COLO829 (cell line): ENCODE measurements around the gene PRDM8.

Experiments
- DNase-seq: peaks from one replicate; pipeline ENCODE4 v3.0.0; 2012; ENCODE audit warnings: low spot score

Gene PRDM8

GRCh38 chr4:80183250-80184052 is 13.9 kb upstream of the PRDM8 start:
- no peak for DNase-seq

GRCh38 chr4:80184053-80184824 is 13.1 kb upstream of the PRDM8 start:
- DNase-seq: peak; percentile 73

DNA sequence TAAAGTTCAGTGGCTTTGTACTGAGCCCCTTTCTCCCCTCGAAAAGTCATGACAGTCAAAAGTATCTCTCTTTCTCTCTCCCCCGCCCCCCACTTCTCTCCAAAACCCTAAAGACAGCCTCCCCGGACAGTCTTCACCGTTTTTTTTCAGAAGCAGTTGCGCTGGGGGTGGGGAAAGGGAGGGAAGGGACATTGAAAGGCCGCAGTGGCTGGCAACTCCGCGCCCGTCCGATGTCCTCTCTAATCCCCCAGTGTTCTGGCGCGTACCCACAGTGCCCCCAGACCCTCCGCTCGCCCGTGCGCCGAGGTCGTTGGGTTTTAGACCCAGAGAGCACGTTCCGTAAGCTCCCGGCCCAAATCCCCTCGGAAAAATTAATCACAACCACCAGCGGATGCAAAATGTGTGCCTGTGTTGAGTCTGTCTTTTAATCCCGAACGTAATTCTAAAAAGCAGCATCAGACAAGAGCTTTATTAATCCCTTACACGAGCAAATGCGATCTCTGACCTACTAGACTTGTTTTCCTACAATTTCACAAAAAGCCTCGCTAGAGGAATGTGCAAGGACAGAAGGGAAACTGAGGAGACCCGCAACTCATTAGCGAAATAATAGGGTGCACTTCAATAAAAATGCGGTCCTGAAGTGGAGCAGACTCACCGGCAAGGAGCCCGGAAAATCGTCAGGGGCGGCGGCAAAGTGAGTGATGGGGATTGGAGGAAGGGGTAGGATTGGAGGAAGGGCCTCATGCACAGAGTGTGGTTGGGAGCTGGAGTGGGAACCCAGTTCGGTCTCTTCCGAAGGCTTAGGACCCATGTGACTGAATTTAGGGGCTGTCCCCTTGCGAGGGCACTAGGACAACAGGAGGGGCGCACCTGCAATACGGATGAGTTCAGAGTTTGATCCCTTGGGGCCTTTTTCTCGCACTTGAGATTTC is 12.2 kb upstream of the PRDM8 start:
- no peak for DNase-seq

- no peak for DNase-seq
Measured at GRCh38 chr4:80185787-80186548, 11.3 kb upstream of the PRDM8 start.

DNA sequence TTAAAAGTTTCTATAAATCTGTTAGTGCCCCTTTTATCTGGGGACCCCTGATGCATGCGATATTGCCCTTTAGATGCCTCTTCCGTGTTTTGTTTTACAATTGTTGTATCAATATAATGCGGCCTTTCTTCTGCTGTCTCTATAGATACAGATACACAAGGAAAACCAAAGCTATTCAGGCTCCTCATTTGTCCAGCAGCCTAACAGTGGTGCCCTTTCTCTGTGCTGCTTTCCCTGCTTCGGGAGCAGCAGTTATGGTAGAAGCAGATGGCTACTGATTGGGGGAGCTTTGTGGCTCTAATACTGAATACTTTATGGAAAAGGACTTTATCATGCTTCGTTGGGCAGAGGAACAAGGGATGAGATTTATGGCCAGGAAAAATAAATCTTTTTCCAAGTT is 10.6 kb upstream of the PRDM8 start:
- peak; percentile 46 for DNase-seq

GRCh38 chr4:80187677-80188076 is 9.6 kb upstream of the PRDM8 start:
- no peak for DNase-seq

DNA sequence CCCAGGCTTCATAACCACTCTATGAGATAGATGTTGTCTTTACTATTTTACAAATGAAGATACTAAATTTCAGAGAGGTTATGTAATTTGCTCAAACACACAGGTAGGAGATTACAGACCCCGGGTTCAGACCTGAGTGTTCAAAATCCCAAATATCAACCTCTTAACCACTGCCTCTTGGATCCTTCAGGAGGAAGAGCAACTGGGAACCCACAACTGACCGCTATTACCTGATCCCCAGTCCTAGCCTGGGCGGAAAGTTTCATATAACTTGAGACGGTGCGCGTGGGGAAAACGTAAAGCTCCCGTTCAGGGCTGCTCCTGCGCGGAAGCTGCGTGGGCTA is 8.9 kb upstream of the PRDM8 start:
- DNase-seq: no peak

DNA sequence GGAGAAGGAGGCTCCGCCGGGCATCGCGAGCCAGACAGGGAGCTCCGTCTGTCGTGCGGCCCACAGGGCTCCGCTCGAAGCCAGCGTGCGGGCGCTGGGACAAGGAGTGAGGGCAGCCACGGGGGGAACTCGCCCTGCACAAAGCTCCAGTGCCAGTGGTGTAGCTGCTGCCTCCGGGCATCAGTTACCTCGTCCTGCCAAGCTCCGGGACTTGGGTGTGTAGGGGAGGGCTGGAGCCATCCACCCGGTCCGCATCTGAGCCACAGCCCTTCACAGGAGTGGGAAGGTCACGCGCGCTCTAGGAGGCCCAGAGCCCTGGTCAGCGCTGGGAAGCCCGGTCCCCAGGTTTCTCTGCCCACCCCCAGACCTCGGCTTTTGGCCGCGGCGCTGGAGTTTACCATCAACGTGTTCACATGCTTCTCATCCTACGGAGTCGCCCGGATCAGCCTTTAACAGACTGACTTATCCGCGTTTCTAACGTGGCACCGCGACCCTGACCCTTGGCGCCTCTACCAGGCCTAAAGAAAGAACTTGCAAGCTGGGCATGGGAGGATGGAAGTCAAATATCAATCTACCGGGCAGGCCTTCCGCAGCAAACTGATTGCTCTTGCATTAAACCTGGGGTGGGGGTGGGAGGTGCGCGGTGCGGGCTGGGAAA is 8.4 kb upstream of the PRDM8 start:
- no peak for DNase-seq

GRCh38 chr4:80189581-80189955 is 7.7 kb upstream of the PRDM8 start:
- no peak for DNase-seq

GRCh38 chr4:80189956-80190677 is 7.2 kb upstream of the PRDM8 start:
- DNase-seq: no peak

GRCh38 chr4:80192252-80192866 is 4.9 kb upstream of the PRDM8 start:
- DNase-seq: no peak

GRCh38 chr4:80192937-80193336 is 4.4 kb upstream of the PRDM8 start:
- no peak for DNase-seq

GRCh38 chr4:80195441-80196140 is 1.7 kb upstream of the PRDM8 start:
- DNase-seq: no peak

DNA sequence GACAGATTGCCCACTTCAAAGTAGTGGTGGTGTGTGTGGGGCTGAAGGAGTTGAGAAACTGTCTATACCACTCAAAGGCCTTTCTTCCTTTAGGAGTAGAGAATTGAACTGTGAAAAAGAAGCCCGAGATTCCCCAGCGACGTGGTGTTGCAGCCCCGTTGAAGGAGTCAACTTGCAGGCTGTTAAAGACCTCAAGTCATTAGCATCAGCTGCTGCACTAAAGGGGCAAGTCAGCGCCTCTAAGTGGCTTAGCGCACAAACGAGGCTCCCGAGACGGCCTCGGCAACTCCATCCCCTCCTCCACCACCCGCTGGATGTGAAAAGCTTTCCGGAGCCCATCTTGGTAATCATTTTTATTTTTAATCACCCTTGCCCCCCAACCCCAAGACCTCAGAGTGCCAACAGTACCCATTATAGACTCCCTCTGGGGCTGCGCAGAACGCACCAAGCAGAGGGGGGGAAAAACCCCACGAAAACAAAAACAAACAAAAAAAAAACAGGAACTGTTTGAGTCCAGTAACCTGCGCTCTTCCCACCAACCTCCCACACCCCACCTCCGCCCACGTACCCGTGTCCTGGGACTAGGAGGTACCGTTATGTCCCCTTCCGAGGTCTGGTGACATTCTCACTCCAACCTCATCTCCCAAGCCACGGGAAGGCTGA is 913 bp upstream of the PRDM8 start:
- DNase-seq: no peak

GRCh38 chr4:80197601-80198440 is 518 bp downstream of the PRDM8 start:
- DNase-seq: no peak

DNA sequence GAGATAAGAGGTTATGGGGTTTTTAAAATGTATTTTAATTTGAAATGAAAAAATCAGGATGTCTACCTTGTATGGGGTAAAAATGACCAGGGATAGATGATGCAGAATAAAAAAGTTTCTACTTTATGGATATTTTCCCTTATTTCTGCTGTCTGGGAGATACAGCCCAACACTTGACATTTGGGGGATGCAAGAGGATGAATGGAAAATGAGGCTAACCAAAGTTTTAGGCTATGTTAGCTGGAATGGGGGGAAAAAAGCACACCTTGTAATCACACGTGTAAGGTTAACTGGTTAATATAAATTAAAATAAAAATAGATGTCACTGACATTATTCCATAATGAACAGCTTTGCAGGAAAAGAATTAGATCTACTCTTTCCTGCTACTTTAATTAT is 1.1 kb downstream of the PRDM8 start:
- no peak for DNase-seq

DNA sequence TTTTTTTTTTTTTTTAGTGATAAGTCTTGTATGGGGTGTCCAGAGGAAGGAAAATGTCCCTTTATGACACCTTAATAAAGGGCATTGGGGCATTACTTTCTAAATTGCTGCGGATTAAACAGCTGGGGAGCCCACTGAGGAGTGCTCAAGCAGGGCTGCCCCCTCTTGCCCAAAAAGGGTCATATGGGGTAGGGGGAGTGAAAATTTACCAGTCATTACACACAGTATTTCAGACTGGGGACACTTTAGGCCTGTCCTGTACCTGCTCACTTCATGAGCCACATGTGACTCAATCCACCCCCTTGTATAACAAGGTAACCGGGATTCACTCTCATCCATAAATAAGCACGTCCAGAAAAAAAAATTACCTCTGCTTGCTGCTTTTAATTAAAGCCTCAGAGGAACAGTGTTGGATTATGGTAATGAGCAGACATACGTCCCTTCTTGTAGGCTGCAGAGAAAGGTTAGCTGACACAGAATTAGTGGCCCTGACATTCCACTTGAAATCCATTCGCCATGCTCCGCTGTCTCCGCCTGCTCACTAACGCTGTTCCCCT is 1.8 kb downstream of the PRDM8 start:
- DNase-seq: no peak

DNA sequence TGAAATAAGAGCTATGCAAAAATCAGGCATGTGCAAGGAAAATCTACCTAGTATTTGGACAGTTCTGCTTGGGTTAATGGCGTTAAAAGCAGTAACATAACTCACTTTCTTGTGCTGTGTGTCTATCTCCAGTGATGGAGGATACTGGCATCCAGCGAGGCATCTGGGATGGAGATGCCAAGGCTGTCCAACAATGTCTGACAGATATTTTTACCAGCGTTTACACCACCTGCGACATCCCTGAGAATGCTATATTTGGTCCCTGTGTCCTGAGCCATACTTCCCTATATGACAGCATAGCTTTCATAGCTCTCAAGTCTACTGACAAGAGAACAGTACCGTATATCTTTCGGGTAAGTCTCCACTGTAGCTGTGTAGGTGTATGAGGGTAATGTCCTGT is 2.6 kb downstream of the PRDM8 start:
- no peak for DNase-seq
